Right atrium auricular region (tissue), 2 donors: ENCODE results near the gene KCNF1. TPM values are rescaled to one million over a fixed set of nuclear protein-coding genes. Genes with fewer than 3 reads are reported as not detected.

Experiments used
- DNase-seq: peaks from one replicate; pipeline ENCODE4 v3.0.0-alpha.2; 2019; ENCODE audit warnings: low spot score
- H3K27ac ChIP-seq, 2 donors: fragments of 200-600 bp; sonication (generic); 1 replicate in 1 of 2; 2 replicates in 1 of 2; pipeline ENCODE4 v1.5.1; 2016 to 2019
- H3K27me3 ChIP-seq, 2 donors: fragments of 200-600 bp; sonication (generic); one replicate each; pipeline versions ENCODE4 v1.5.1 to v1.6.0; 2017 to 2019
- H3K36me3 ChIP-seq: fragments of 200-600 bp; sonication (generic); one replicate; pipeline ENCODE4 v1.5.1; 2016
- H3K4me1 ChIP-seq, 2 donors: fragments of 200-600 bp; sonication (generic); one replicate each; pipeline versions ENCODE4 v1.5.1 to v1.6.0; 2017 to 2019
- H3K4me3 ChIP-seq, 2 donors: fragments of 200-600 bp; sonication (generic); 1 replicate in 1 of 2; 2 replicates in 1 of 2; pipeline ENCODE4 v1.5.1; 2017 to 2019; ENCODE audit warnings: mild to moderate bottlenecking in 1 of 2, moderate library complexity in 1 of 2
- H3K9me3 ChIP-seq, 2 donors: fragments of 200-600 bp; sonication (generic); one replicate each; pipeline ENCODE4 v1.5.1; 2019
- total RNA-seq, 2 donors: library from RNA; depleted of rRNA; stranded (reverse); fragments of >200 nt; gene quantifications; one replicate each; pipeline ENCODE4 v1.1.0, GENCODE V29; 2016
- TF ChIP-seq, protein P1 (sequence below), 2 donors: fragments of 200-600 bp; sonication (generic); IDR thresholded peaks; one replicate each; pipeline ENCODE4 v1.5.1; 2019; ENCODE audit warnings: antibody characterized with exemption in 2 of 2

The KCNF1 gene
- total RNA-seq, 2 donors from 2014 or later: 0.30 to 0.94 TPM

DNA sequence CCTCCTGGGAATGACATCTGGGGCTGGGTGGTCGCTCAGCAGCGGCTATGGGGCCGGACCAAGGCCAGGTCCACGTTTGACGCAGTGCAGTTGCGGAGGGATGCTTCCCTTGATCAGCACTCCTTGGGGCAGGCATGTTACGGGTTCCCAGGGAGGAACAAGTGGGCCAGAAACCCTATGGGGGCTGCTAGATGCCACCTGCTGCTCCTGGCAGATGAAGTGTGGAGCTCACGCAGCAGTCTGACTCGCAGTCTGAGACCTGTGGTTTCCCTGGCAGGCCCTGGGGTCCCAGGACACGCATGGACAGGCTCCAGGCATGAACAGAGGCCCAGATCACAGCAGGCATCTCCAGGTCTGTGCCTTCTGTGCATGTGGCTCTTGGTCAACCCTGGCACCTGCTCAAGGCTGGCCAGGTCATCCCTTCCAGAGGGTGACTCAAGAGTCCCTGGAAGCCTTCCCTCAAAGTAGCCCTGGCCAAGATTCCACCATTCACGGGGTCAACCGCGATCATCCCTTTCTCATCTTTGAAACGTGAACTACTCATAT lies 20.0 kb downstream of the KCNF1 start:
- Histone ChIP-seq H3K36me3 (no peaks in the 10 kb centered on the region), H3K4me3 (no peak overlapping the region), H3K9me3 (no peaks in the 10 kb centered on the region), H3K27me3 (no peaks in the 10 kb centered on the region), H3K4me1 (no peaks in the 10 kb centered on the region), H3K27ac (no peak overlapping the region)
- TF ChIP-seq, protein P1, sequence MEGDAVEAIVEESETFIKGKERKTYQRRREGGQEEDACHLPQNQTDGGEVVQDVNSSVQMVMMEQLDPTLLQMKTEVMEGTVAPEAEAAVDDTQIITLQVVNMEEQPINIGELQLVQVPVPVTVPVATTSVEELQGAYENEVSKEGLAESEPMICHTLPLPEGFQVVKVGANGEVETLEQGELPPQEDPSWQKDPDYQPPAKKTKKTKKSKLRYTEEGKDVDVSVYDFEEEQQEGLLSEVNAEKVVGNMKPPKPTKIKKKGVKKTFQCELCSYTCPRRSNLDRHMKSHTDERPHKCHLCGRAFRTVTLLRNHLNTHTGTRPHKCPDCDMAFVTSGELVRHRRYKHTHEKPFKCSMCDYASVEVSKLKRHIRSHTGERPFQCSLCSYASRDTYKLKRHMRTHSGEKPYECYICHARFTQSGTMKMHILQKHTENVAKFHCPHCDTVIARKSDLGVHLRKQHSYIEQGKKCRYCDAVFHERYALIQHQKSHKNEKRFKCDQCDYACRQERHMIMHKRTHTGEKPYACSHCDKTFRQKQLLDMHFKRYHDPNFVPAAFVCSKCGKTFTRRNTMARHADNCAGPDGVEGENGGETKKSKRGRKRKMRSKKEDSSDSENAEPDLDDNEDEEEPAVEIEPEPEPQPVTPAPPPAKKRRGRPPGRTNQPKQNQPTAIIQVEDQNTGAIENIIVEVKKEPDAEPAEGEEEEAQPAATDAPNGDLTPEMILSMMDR (IDR thresholded peaks at IDR 0.05): no peak
- DNase-seq: no peak

DNA sequence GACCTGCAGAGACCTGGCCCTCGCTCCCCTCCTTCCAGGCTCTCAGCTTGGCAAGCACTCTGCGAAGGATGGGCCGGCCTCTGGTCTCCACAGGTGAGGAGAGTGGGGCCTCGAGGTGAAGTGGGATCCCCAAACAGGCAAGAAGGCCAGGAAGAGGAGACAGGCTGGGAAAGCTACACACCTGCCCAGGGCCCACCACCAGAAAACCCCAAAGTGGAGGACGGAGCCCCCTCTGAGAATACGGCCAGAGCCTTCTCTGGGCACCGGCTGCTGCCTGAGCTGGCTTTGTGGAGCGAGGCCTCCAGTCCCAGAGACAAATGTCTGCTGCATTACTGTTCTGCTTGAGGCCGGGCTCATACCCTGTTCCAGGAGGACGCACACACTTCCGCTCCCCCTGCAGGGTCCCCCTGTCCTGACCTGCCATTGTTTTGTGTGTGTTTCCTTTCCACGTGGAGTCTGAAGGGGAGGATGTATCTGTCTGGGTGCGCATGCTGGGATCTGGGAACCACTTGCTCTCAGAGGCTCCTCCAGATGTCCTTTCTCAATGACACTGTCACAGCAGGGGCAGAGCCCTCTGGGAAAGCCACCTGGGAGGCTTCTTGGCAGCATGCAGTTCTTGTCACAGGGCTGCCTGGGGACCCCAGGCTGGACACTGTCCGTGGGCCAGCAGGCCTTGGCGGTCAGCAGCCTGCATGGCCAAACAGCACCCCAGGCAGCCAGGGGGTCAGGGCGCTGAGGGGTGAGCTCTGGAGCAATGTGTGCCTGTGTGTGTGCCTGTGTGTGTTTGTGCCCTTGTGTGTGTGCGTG lies 20.8 kb downstream of the KCNF1 start:
- no peaks in the 10 kb centered on the region for H3K27me3 ChIP-seq
- no peak for DNase-seq
- H3K4me3 ChIP-seq: no peak overlapping the region
- no peaks in the 10 kb centered on the region for H3K4me1 ChIP-seq
- TF ChIP-seq, protein P1 (IDR thresholded peaks at IDR 0.05): no peak
- no peaks in the 10 kb centered on the region for H3K36me3 ChIP-seq
- H3K27ac ChIP-seq: no peak overlapping the region
- no peaks in the 10 kb centered on the region for H3K9me3 ChIP-seq

DNA sequence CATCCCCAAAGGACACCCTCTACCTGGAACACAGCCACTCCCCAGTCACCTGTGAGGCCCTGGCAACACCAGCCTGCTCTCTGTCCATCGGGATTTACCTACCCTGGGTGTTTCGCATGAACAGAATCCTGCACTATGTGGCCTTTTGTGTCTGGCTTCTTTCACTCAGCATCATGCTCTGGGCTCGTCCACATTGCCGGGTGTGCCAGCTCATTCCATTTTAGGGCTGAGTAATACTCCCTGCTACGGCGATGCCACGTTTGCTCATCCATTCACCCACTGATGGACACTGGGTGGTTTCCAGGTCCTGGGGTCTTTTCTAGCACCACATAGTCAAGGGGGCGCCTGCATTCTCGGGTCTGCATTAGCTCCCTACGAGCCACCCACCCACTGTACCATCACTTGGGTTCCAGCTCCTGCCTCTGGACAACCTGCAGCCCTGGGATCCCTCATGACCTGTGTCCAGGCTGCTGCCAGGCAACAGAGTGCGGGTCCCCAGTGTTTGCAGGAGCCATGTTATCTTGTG lies 22.0 kb downstream of the KCNF1 start:
- DNase-seq: no peak
- H3K27me3 ChIP-seq: no peaks in the 10 kb centered on the region
- no peaks in the 10 kb centered on the region for H3K4me1 ChIP-seq
- TF ChIP-seq, protein P1 (IDR thresholded peaks at IDR 0.05): no peak
- no peak overlapping the region for H3K4me3 ChIP-seq
- H3K27ac ChIP-seq: no peak overlapping the region
- H3K9me3 ChIP-seq: peaks cover 0 to 4% of the 10 kb centered on the region in 2 donors
- no peaks in the 10 kb centered on the region for H3K36me3 ChIP-seq

DNA sequence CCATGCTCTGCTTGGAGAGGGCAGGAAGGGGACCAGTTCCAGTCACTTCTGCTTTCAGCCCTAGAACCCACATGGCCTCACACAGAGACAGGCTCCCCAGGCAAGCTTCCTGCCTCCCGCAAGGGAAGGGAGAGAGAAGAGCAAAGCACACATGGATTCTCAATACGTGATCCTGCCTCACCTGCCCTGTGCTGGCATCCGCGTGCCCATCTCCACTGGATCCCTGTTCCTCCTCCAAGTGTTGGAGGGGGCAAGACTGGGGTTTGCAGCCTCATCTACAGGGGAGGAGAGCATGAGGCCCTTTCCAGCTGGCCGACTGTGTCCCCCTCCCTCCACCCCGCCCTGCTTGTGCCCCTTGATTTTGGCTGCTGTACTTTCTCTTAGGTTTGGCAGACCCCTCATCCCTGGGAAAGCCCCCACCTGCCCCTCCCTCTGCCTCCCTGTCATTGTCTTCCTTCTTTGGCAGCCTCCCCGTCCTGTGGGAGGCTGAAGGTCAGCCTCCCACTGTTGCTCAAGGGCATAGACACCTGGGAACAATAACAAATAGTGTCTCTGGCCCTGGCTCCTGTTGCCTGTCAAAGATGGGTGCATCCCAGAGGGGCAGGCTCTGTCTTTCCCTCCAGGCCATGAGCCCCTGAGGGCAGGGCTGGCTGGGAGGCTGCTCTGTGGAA lies 22.7 kb downstream of the KCNF1 start:
- Histone ChIP-seq H3K27me3 (no peaks in the 10 kb centered on the region), H3K4me3 (no peak overlapping the region), H3K9me3 (peaks cover 0 to 11% of the 10 kb centered on the region in 2 donors), H3K36me3 (no peaks in the 10 kb centered on the region), H3K4me1 (no peaks in the 10 kb centered on the region), H3K27ac (no peak overlapping the region)
- TF ChIP-seq, protein P1 (IDR thresholded peaks at IDR 0.05): no peak
- no peak for DNase-seq

DNA sequence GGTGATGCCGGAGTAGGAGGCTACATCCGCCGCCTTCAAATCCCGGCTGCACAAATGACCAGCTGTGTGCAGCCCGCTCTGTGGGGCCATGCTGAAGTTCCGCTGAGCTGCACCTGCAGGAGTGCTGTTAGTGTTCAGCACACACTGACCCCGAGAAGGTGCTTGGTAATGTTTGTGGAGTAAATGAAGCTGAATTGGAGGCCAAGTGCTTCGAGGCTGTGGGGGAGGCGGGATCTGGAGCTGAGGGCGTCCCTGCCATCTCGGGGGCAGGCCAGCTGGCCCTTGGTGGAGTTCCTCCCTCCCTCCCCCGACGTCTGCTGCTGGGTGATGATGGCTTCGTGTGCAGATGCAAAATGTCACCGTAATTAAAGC lies 23.2 kb downstream of the KCNF1 start:
- DNase-seq: no peak
- Histone ChIP-seq H3K27me3 (no peaks in the 10 kb centered on the region), H3K4me1 (no peaks in the 10 kb centered on the region)

More for the DNA sequence above, 23.2 kb downstream of the KCNF1 start:
- Histone ChIP-seq H3K9me3 (peaks cover 0 to 16% of the 10 kb centered on the region in 2 donors), H3K36me3 (no peaks in the 10 kb centered on the region), H3K4me3 (no peak overlapping the region), H3K27ac (no peak overlapping the region)
- TF ChIP-seq, protein P1 (IDR thresholded peaks at IDR 0.05): no peak
